Measurements from ENCODE around the gene FNDC1. TPM values are rescaled to one million over a fixed set of nuclear protein-coding genes. Genes with fewer than 3 reads are reported as not detected.

FNDC1 gene
- total RNA-seq, 2 experiments from 2014 or later, result not detected

DNA sequence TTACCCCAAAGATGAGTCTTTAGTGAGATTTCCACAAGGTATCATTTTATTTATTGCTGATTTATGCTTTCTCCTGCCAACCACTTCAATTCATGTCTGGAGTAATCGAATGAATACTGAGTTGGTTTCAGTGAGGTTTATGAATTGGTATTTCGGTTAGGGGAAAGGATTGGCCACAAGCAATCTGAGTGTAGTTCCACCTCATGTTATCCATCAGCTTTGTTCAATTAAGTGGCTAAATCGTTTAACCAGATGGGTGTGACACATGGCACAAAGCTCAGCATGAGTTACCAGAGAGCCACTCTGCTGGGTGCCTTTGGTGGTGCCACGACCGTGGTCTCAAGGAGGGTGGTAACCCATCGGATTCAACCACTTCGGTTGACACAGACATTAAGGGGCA, 148.2 kb downstream of the FNDC1 start:
- Mint-ChIP-seq H3K27ac (no peak overlapping the region), H3K4me1 (ENCODE audit: low read depth) (no peaks in the 10 kb centered on the region), H3K36me3 (ENCODE audit: low read depth) (no peaks in the 10 kb centered on the region), H3K27me3 (ENCODE audit: low read depth) (peaks cover 14% of the 10 kb centered on the region), H3K4me3 (no peak overlapping the region), H3K9me3 (ENCODE audit: insufficient read depth) (no peaks in the 10 kb centered on the region)
- CTCF ChIA-PET, result no interaction called here
- DNase-seq (no peak), ATAC-seq (no peak)
- POLR2A ChIA-PET, result no interaction called here

DNA sequence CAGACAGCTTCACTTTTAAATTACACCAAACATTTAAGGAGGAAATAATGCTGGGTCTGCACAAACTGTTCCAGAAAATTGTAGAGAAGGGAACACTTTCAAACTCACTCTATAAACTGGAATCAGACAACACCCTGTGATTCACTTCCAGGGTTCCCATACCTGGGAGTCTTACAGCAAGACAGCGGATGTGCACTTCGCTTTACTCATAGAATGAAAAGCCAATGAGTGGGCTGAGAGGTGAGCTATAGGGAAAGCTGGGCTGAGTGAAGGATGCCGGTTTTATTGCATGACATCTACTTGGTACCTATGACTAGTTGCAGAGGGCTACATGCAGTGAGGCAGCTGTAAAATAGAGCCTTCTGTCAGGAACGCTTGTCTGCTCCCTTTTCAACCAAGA, 152.1 kb downstream of the FNDC1 start:
- DNase-seq (no peak), ATAC-seq (no peak)
- Mint-ChIP-seq H3K9me3 (ENCODE audit: insufficient read depth) (no peaks in the 10 kb centered on the region), H3K27me3 (ENCODE audit: low read depth) (peaks cover 14% of the 10 kb centered on the region), H3K27ac (no peak overlapping the region), H3K4me1 (ENCODE audit: low read depth) (no peaks in the 10 kb centered on the region), H3K36me3 (ENCODE audit: low read depth) (no peaks in the 10 kb centered on the region), H3K4me3 (no peak overlapping the region)
- CTCF ChIA-PET, result no interaction called here
- POLR2A ChIA-PET, result no interaction called here

Other genes with a start within 250 kb of the FNDC1 start
- 1 to 10 TPM; 1.4 TPM for gene RSPH3, start 169.2 kb upstream of the FNDC1 start, total RNA-seq
- 10 to 100 TPM; 64.5 to 67.0 TPM for gene TAGAP, start 124.4 kb upstream of the FNDC1 start, total RNA-seq